GM12891 (cell line): ENCODE measurements around the gene KIFC3.

ENCODE experiments used
- PAX5 ChIP-seq: IDR thresholded peaks from 2 replicates; pipeline ENCODE4 v1.6.1; 2011; ENCODE audit warnings: low read length, moderate library complexity, mild to moderate bottlenecking; ENCODE audit not compliant: insufficient read depth, severe bottlenecking
- POLR2A ChIP-seq: IDR thresholded peaks from 2 replicates; pipeline ENCODE4 v1.6.1; 2011; ENCODE audit warnings: low read depth, low read length, control low read depth
- POLR2AphosphoS5 ChIP-seq: IDR thresholded peaks from 2 replicates; pipeline ENCODE4 v1.6.1; 2011; ENCODE audit warnings: low read depth, low read length, control low read depth
- SPI1 ChIP-seq: IDR thresholded peaks from 2 replicates; pipeline ENCODE4 v1.6.1; 2011; ENCODE audit warnings: low read depth, low read length, control low read depth
- TAF1 ChIP-seq: IDR thresholded peaks from 2 replicates; pipeline ENCODE4 v1.6.1; 2011; ENCODE audit warnings: low read depth, low read length, control low read depth

- no peak for TF ChIP-seq POLR2AphosphoS5
- TF ChIP-seq POLR2A = no peak
- no peak for TF ChIP-seq TAF1
- TF ChIP-seq SPI1 = no peak
- TF ChIP-seq PAX5 = no peak
Measured at GRCh38 chr16:57785385-57785784, 16.9 kb downstream of the KIFC3 start.
